ENCODE results near the gene NTM.
"Not testable (repeated sequence)": the region's sequence is repeated elsewhere in the genome, so short reads cannot be mapped to it uniquely, and the experiment has no call there.

NTM gene

DNA sequence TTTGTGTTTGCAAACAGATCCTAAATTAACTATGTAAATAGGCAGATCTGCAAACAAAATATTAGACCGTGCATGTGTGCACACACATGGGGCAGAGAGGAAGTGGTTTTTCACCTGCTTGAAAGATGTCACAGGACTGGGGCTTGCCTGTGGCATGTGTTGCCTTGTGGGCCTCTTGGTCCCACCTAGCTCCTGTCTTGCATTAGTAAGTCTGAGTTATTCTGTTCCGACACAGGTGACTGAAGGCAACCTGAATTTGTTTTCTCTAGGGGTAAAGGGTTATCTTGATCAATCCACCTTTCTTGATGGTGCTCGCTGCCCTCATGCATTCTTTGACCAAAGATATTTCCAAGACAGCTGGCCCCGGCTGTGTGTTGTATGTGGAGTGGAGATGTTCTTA is 667.5 kb downstream of the NTM start:
- no peak for DNase-seq

DNA sequence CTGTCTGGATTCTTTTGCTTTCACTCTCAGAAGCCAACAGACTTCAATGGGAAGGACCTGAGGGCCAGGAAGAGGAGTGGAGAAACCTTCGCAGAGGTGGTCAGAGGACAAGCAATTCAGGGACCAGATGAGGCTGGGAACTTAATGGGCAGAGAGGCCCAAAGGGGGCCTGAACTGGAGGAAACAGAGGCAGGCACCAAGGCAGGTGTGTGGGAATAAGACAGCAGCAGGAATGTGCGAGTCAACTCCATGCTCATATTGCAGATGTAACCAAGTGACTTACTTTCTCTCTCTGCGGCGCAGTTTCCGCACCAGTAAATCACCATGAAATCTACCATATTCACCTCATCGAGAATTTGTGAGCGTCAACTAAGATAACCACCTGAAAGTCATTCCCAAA is 669.1 kb downstream of the NTM start:
- no peak for DNase-seq

DNA sequence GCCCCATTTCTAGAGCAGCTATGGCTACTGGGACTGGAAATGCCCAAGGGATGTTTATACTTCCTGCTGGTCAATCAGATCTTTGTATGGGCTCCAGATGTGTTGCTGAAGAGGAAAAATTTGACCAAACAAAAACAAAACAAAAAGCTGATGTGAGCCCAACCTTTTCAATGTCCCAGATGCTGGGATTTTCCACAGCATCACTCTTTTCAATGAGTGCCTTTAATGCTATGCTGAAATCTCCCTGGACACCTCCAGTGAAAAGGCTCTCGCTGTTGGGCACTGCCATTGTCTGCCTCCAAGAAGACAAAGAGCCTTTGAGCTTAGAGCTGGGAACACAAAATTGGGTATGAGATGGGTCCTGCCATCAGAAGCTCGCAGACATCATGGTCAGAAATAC is 671.9 kb downstream of the NTM start:
- DNase-seq, result no peak

DNA sequence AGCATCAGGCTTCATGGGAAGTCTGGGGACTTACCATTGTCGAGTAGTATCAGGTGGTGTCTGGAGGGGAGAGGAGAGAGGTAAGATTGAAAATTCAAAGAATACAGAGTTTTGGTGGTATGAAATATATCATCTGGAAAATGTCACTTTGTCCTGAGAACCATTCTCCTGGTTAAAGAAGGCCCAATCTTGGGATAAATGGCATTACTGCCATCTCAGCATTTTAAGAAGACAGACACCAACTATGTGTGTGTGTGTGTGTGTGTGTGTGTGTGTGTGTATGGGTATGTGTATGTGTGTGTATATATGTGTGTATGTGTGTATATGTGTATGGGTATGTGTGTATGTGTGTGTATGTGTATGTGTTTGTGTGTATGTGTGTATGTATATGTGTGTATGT is 673.3 kb downstream of the NTM start:
- no peak for DNase-seq

DNA sequence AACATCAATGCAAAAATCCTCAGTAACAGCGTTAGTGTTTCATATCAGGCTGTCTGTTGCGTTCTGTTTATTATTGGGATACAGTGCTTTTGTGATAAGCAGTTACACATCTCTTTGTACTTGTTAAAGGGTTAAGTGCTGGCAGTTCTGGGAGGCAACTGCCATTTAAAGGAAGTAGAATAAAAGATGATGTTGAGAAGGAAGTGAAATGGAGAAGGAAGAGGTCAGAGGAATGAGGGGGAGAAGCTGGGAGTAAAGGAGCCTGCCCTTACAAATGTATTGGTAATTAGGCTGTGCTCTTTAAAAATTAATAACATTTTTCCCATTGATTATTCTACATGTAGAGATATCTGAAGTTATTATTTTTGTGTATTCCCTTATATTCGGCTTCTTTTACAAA is 674.7 kb downstream of the NTM start:
- DNase-seq, result no peak

DNA sequence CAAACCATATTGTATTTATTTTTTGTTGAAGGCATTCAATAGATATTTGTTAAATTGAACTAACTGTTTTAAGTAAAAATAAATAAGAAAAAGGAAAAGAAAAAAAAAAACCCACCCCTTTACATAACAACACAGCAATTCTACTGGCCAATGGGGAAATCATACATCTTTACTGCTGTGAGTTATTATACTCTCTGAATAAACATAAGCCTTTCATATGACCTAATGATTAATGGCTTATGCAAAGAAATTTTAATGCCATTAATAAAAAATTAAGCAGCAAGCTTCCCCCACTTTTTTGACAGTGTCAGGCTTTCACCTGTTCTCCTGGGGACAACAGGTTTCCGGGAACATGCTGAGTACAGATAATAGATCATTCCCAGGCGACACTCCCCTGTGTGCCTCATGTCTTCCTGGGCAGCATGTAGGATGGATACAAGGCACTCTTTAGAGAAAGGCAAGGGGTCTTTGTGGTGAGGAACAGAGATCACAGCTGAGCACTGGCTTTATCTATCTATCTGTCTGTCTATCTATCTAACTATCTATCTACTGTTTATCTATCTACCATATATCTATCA is 676.0 kb downstream of the NTM start:
- no peak for DNase-seq

DNA sequence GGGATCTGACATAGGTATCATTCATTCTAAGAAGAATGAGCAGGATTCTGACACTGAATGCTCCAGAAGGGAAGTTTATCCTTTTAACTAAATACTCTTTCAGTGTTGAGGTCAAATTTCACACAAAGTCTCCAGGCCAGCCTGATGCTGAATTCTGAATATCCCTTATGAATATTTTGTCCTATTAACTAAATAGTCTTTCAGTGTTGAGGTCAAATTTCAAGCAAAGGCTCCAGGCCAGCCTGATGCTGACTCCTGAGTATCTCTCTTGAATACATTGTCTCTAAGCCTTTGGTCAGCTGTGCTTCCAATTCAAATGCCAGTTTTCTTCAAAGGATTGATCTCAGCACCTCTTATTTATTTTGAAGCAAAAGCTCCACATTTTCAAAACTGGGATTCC is 676.8 kb downstream of the NTM start:
- no peak for DNase-seq

DNA sequence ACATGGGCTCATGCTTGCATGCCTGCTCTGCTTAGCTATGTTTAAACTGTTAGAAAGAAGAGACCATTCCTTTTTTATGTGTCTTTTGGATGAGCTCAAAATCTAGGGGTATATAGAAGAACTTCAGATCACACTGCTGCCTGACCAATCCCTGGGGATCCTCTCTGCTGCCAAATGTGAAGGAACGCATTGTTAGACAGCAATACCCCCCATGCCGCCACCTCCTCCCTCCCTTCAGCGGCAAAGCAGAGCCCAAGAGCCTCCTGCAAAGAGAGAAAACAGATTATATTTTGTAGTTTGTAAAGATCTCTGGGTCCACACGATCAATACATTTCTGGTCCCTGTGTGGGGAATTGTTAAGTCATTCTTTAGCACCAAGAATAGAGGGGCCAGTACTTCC is 677.6 kb downstream of the NTM start:
- DNase-seq, result no peak

DNA sequence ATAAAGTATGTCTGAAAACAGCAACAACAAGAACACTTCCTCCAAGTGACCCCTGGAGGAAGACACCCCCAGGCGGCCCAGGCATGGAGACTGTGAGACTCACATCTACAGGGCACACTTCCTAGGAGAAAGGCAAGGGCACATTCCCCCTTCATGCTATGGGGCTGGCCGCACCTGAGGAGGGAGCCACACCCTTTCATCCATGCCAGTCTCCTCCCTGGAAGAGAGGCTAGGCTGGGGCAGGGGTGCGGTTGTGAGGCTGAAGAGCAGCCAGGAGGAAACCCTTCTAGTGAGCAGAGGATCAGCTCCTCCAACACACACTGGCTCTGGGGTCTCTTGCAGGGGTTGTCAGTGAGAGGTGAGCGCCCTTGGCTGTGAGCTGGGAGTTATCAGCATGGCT is 678.8 kb downstream of the NTM start:
- no peak for DNase-seq

DNA sequence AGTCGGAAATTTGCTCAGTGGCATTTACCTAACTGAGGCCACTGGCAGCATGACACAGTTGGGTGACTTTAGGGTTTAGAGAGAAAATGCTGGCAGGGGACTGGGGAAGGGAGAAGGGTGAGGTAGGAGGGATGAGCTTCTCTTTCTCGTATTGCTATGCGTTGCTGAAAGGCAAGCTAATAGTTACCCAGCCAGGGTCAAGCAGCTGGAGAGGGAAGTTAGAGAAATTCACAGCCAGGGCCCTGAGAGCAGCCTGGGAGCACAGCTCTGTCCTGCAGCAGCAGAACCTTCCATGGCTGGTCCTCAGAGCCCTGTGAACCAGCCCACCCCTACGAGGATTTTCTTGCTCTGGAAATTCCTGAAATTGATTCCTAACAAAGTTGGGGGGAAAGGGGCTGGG is 679.6 kb downstream of the NTM start:
- no peak for DNase-seq

DNA sequence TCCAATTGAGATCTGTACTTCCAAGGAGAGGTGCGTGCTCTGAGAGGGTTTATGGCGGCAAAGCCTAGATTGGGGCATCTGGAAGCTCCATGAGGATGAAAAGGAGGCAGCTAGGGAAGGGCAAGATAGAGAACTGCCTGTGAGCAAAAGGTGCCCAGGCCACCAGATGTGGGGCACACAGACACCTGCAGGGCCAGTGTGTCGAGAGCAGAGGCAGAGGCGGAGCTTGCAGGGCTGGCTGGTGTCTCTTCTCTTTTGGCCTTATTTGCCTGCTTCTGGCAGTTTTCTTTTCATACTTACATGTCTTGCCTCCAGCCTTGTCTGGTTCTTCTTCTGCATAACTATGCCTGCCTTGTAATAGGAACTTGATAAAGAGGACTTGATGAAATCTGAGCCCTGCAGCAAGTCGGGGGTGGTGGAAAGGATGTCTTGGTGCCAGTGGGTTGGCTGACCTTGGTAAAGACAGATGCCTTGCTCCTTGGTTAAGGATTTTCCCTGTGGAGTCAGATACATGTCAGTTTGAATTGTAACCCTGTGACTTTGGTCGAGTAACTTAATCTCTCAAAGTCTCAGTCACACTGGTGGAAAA is 680.3 kb downstream of the NTM start:
- no peak for DNase-seq

DNA sequence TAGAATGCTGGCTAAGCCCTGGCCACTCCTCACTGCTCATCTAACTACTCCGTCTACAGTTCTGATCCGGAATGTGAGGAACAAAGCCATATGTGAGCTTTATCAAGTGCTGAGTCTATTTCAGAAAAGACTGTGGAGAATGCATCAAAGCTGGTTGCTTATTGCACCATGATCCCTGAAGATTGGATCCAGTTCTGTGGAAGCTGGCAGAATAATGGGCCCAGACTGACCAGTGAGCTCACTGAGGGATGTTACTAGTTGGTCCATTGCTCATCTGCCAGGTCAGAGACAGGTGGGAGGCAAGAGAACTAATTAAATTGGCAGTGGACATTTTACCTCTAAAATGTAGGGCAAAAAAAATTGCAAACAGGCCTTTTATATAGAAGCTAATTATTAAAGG is 681.3 kb downstream of the NTM start:
- DNase-seq, result no peak

DNA sequence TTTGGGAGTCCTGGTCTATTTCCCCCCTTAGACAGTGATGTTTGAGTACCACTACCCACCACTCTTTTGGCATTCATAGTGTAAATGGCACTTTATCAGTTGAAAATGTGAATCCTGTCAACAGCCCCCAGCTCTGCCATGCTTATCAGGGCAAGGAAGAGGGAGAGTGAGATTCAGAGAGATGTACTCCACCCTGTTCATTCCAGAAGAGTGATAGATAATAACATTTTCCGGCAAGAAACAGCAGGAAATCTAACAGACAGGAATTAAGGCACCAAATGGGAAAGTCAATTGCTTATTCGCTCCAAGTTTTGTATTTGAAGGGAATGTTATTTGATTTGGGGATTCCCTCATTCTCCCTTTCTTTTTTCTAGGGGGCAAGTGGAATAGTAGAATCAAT is 681.9 kb downstream of the NTM start:
- no peak for DNase-seq

DNA sequence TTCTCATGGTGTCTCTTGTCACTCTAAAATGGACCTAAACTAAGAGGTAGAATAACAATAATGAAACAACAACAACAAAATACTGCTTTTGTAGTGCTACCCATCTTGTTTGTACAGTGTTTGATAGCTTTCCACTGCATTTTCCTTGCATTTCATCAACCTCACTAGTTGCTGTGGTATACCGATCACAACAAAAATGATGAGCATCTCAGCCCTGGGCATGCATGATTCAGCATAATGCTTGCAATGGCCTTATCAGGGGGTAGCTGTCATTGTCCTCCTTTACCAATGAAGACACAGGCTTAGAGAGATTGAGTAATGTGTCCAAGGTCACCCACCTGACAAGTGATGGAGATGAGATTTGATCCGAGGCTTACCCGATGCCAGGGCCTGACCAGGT is 682.5 kb downstream of the NTM start:
- no peak for DNase-seq

DNA sequence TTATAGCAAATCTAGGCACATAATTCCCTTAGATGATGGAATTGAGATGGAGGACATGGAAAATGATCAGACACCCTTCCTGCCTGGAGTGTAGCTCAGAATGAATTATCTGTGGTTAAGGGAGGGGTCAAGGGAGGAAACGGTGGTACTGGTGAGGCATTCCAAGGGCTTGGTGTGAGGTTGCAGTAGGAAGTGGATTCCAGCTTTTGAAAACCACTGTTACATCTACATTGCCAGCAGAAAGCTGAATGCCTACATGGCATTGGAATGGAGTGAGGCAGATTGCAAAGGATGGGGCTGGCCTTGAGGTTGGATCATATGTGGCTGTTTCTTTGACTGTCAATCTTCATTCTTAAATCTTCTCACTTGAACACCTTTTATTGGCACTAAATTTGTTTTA is 684.4 kb downstream of the NTM start:
- DNase-seq, result no peak

DNA sequence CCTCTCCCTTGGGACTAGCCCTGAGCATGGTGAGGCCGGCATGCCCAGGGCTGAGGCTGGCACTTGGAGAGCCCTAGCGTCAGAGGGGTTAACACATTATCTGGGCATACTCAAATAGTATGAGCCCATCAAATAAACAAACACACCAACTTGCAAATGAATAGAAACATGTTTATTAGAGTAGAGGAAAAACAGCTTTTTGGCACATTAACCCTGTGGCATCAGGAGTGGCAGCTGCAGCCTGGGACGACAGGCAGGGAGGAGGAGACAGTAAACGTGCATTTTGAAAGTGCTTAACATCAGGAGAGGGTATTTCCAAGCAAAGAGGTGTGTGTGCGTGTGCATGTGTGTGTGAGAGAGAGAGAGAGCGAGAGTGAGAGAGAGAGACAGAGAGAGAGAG is 684.9 kb downstream of the NTM start:
- DNase-seq, result no peak

DNA sequence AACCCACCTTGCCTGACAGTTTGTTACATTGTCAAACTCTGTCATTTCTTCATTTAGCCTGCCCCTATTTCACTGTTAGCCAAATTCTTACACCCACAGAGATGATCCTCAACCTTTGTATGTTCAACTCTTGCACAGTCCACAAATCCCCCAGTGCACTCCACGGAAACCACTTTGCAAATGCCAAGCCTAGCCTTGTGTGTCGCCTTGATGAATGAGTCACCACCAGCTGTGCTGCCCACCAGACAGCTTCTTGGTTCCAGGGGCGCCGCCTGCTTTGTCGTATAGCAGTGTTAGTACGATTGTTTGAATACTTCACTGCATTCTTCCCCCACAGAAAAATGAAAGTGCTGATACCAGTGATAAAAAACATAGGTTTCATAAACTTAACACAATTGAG is 686.3 kb downstream of the NTM start:
- DNase-seq, result no peak

DNA sequence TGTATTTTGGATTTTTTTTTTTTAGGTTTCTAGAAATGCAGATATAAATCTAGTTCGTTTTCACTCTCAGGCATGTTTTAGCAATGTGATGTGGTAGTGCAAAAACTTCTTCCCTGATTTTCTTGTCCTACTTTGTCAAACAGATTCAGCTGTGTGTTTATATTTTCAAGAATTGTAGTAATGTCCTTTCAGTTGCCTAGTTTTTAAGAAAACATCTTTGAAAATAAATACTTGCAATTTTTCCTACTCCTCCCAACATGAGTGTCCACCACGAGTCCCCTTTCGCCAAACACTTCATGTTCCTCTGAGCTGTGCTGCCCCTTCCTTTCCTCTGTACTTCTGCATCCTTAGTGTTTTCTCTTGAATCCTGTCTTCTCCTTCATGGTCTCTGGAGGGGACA is 686.9 kb downstream of the NTM start:
- no peak for DNase-seq

DNA sequence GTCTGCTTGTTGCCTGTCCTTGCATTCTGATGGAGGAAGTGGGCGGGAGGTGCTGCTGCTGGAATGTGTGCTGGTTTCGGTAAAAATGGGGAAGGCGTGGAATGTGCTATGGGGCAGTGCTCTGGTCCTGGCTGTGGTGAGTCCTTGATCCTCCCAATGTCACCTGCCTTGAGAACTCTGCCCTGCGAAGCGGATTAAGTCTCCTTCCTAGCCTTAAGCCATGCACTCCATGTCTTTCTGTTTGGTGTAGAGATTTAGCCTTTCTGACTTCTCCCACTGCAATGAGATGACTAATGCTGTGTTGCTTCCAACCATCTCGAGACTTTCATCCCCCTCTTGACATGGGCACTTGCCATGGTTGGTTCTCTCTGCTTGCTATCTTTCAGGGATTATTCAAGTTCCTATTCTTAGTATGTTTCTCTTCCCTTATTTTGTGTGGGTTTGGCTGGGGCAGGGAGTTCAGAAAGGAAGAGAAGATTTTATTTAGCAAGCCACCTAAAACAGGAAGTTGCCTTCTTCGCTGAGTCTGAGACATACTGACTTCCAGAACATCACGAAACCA is 687.9 kb downstream of the NTM start:
- DNase-seq, result no peak

DNA sequence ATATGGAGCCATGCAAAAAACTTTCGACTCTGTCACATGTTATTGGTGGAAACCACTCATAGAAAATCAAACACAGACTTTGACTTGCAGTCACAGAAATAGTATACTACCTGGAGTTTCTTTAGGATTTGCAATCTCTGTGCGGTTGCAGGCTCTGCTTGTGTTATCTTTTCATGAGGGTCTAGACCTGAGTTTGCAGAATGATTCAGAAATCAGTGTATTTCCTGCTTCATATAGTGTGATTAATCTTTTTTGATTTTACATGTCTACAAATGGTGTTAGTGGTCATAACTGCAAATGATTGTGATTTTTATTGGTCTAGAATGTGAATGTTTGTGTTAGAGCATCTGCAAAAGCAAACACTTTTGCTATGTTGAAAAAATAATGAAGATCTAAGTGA is 690.2 kb downstream of the NTM start:
- no peak for DNase-seq

DNA sequence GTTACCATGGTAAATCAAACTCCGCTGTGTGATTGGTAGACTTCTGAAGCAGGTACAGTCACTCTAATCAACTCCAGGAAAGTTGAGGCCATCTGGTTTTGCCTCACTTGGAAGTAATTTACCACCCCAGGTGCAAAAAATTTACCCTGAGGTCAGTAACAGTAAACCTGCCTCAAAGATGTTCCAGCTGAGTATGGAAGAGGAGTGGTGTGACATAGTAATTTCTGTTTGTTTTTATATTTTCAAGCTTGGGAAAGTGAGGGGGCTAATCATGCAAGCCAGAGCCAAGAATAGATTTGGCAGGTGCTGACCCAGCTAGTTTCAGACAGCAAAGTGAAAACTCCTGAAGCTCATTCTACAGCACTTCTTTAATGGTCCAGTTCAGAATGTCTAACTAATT is 691.6 kb downstream of the NTM start:
- no peak for DNase-seq

DNA sequence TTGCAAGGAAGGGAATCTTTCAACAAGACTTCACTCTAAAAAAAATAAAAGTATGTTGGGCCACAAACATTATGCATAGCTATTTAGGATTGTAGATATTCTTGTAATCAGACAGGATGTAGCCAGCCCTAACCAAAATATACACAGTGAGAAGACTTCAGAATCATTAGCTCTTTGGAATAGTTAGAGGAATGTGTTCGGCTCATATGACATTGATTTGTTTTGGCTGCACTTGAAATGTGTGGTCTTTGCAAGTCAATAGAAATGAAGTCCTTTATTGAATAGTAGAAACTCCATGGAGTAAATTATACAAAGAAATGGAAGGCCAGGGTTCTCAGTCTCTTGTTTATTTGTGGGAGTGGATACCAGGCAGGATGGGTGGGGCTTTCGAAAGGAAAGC is 692.1 kb downstream of the NTM start:
- no peak for DNase-seq

DNA sequence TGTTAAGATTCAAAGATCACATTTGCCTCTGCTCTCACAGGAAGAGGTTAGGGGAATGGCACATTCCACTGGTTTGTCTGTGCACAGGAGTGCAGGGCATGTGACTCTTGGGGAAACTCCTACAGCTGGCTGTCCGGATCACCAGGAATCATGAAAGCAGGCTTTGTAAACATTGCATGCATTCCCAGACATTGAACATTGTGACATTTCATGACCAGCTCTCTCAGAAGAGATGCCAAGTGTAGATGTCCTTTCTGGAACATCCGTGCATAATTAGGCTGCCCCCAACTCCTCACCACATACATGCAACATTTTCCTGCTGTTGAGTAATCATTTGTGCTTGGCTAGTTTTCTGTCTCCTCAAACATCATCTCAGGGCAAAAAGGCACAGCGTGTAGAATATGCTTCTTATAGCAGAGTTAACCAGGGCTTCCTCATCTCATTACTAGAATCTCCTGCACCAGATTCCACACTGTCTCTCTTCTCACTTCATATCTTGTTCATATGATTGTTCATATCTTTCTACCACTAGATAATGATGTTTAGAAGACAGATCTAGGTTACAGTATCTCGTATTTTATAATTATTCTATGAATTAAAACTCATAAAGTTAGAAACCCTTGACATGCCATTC is 694.7 kb downstream of the NTM start:
- no peak for DNase-seq

DNA sequence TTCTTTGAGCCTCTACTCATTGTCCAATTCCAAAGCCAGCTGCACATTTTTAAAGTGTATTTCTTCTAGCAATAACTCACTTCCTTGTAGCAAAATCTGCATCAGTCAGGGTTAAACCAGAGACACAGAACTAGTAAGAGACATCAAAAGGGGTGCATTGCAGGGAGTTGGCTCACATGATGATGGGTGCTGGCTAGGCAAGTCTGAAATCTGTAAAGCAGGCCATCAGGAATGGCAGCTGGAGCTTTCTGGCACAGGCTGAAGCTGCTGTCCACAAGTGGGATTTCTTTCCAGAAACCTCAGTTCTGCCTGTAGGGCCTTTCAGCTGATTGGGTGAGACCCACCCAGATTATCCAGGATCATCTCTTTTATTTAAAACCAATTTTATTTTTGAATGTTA is 698.1 kb downstream of the NTM start:
- DNase-seq, result no peak

DNA sequence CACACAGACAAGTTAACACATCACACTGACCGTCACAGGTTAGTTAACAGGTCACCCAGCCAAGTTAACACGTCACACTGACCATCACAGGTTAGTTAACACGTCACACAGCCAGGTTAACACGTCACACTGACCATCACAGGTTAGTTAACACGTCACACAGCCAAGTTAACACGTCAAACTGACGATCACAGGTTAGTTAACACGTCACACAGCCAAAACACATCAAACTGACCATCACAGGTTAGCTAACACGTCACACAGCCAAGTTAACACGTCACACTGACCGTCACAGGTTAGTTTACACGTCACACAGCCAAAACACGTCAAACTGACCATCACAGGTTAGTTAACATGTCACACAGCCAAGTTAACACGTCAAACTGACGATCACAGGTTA is 699.2 kb downstream of the NTM start:
- not testable (repeated sequence) for DNase-seq
